IMR-90 (cell line): ENCODE measurements around the gene CEP41. TPM values are rescaled to one million over a fixed set of nuclear protein-coding genes. Genes with fewer than 3 reads are reported as not detected.

Experiments used
- ATAC-seq: fragments of 200-7000 bp; cut with Tn5 transposase; 2 replicates; pipeline ENCODE4 v1.9.1; 2020; ENCODE audit warnings: low read depth, mild to moderate bottlenecking, moderate library complexity
- BruUV-seq: library from RNA; stranded (reverse); fragments of 400-500 nt; replicated peaks from 2 replicates; lab custom pipeline; 2021; lab: Mats Ljungman, UMichigan
- CTCF ChIA-PET: fragments of 300-600 bp; formaldehyde crosslinking; extraction: SDS; loops from one replicate; lab custom pipeline; 2021; ENCODE audit warnings: antibody characterized with exemption; lab: Yijun Ruan, JAX
- POLR2A ChIA-PET: fragments of 300-600 bp; sonication (Branson Sonifier 250); formaldehyde crosslinking; loops from one replicate; lab custom pipeline; 2022; ENCODE audit warnings: antibody characterized with exemption; ENCODE audit not compliant: unreplicated experiment; lab: Charles Lee
- DNase-seq: peaks from one replicate; pipeline ENCODE4 v3.0.0; 2013
- H2AFZ ChIP-seq: replicated peaks from 2 replicates; pipeline ENCODE3; 2013; ENCODE audit warnings: low read length, mild to moderate bottlenecking; ENCODE audit not compliant: poor library complexity
- H2AK5ac ChIP-seq: 2 replicates; pipeline ENCODE4 v1.6.1; 2013; ENCODE audit warnings: low read depth, low read length, inconsistent platforms
- H2AK9ac ChIP-seq: replicated peaks from 2 replicates; pipeline ENCODE3; 2013; ENCODE audit warnings: mild to moderate bottlenecking, low read depth, low read length, moderate library complexity; ENCODE audit not compliant: poor library complexity
- H2BK120ac ChIP-seq: 2 replicates; pipeline ENCODE4 v1.6.1; 2013; ENCODE audit warnings: low read depth, low read length, inconsistent platforms
- H2BK15ac ChIP-seq: 3 replicates; pipeline ENCODE4 v1.6.1; 2013; ENCODE audit warnings: low read depth, low read length, inconsistent platforms
- H2BK20ac ChIP-seq: 2 replicates; pipeline ENCODE4 v1.6.1; 2013; ENCODE audit warnings: low read depth, mild to moderate bottlenecking, inconsistent platforms, low read length, moderate library complexity
- H2BK5ac ChIP-seq: 2 replicates; pipeline ENCODE4 v1.6.1; 2013; ENCODE audit warnings: mild to moderate bottlenecking, low read depth, low read length, inconsistent platforms; ENCODE audit not compliant: poor library complexity, severe bottlenecking
- H3K14ac ChIP-seq: replicated peaks from 2 replicates; pipeline ENCODE4 v1.6.1; 2013; ENCODE audit warnings: low read depth, low read length, inconsistent platforms
- H3K18ac ChIP-seq: 2 replicates; pipeline ENCODE4 v1.6.1; 2013; ENCODE audit warnings: low read depth, low read length, control low read depth
- H3K23ac ChIP-seq: 2 replicates; pipeline ENCODE4 v1.6.1; 2013; ENCODE audit warnings: low read depth, low read length, inconsistent platforms
- H3K27ac ChIP-seq: 2 replicates; pipeline ENCODE4 v1.5.1; 2013; ENCODE audit warnings: mild to moderate bottlenecking, control low read depth, low read length; ENCODE audit not compliant: insufficient read depth
- H3K27me3 ChIP-seq: 2 replicates; pipeline ENCODE4 v1.6.1; 2013; ENCODE audit warnings: low read length; ENCODE audit not compliant: control insufficient read depth, insufficient read depth
- H3K36me3 ChIP-seq: 2 replicates; pipeline ENCODE4 v1.6.1; 2013; ENCODE audit warnings: low read length, mixed read lengths; ENCODE audit not compliant: control insufficient read depth, insufficient read depth
- H3K4ac ChIP-seq: 2 replicates; pipeline ENCODE4 v1.6.1; 2013; ENCODE audit warnings: low read depth, low read length, inconsistent platforms
- H3K4me1 ChIP-seq: 2 replicates; pipeline ENCODE4 v1.6.1; 2013; ENCODE audit warnings: low read length, mixed read lengths; ENCODE audit not compliant: control insufficient read depth, insufficient read depth
- H3K4me2 ChIP-seq: 2 replicates; pipeline ENCODE4 v1.6.1; 2013; ENCODE audit warnings: low read depth, mild to moderate bottlenecking, control low read depth, low read length, moderate library complexity
- H3K4me3 ChIP-seq: 2 replicates; pipeline ENCODE4 v1.5.1; 2013; ENCODE audit warnings: low read depth, mild to moderate bottlenecking, control low read depth, low read length, moderate library complexity; ENCODE audit not compliant: insufficient read depth
- H3K56ac ChIP-seq: 2 replicates; pipeline ENCODE4 v1.6.1; 2013; ENCODE audit warnings: low read length, inconsistent platforms; ENCODE audit not compliant: insufficient read depth; ENCODE audit errors: extremely low read depth
- H3K79me1 ChIP-seq, 2 experiments: 2 replicates each; pipeline ENCODE4 v1.6.1; 2013; ENCODE audit warnings: low read length in 2 of 2, inconsistent platforms in 1 of 2, low read depth in 1 of 2
- H3K9ac ChIP-seq: 2 replicates; pipeline ENCODE4 v1.6.1; 2013; ENCODE audit warnings: low read depth, low read length, control low read depth
- H3K9me1 ChIP-seq: 2 replicates; pipeline ENCODE4 v1.6.1; 2013; ENCODE audit warnings: low read length, inconsistent platforms; ENCODE audit not compliant: insufficient read depth
- H3K9me3 ChIP-seq: 2 replicates; pipeline ENCODE4 v1.6.1; 2013; ENCODE audit warnings: low read length; ENCODE audit not compliant: control insufficient read depth, insufficient read depth
- H4K20me1 ChIP-seq: 2 replicates; pipeline ENCODE4 v1.6.1; 2013; ENCODE audit warnings: low read length, inconsistent platforms; ENCODE audit not compliant: insufficient read depth
- H4K5ac ChIP-seq: 2 replicates; pipeline ENCODE4 v1.6.1; 2013; ENCODE audit warnings: mild to moderate bottlenecking, low read depth, low read length, control low read depth
- H4K8ac ChIP-seq, 2 experiments: 2 replicates each; pipeline ENCODE4 v1.6.1; 2013; ENCODE audit warnings: low read depth in 2 of 2, low read length in 2 of 2, control low read depth in 1 of 2, inconsistent platforms in 1 of 2
- H4K91ac ChIP-seq: 2 replicates; pipeline ENCODE4 v1.6.1; 2013; ENCODE audit warnings: low read depth, low read length, inconsistent platforms; ENCODE audit not compliant: insufficient read depth
- BHLHE40 ChIP-seq: fragments of 150-350 bp; IDR thresholded peaks from 2 replicates; pipeline ENCODE4 v1.6.1; 2016; ENCODE audit warnings: mild to moderate bottlenecking, low read depth, low read length
- CEBPB ChIP-seq: IDR thresholded peaks from 2 replicates; pipeline ENCODE4 v1.6.1; 2012; ENCODE audit warnings: low read depth, low read length, improper control_type of control experiment
- CHD1 ChIP-seq: IDR thresholded peaks from 2 replicates; pipeline ENCODE4 v1.6.1; 2012; ENCODE audit warnings: low read depth, low read length, improper control_type of control experiment
- FOS ChIP-seq: fragments of 150-350 bp; IDR thresholded peaks from 2 replicates; pipeline ENCODE4 v1.6.1; 2016; ENCODE audit warnings: low read depth, low read length
- MAFK ChIP-seq: IDR thresholded peaks from 2 replicates; pipeline ENCODE4 v1.6.1; 2012; ENCODE audit warnings: low read depth, low read length, improper control_type of control experiment
- MAZ ChIP-seq: IDR thresholded peaks from 2 replicates; pipeline ENCODE4 v1.6.1; 2012; ENCODE audit warnings: low read depth, mild to moderate bottlenecking, low read length, improper control_type of control experiment, moderate library complexity, borderline replicate concordance
- MXI1 ChIP-seq: IDR thresholded peaks from 2 replicates; pipeline ENCODE4 v1.6.1; 2012; ENCODE audit warnings: low read depth, mild to moderate bottlenecking, low read length, moderate library complexity, borderline replicate concordance
- NFE2L2 ChIP-seq: fragments of 150-350 bp; IDR thresholded peaks from 2 replicates; pipeline ENCODE4 v1.6.1; 2016; ENCODE audit warnings: low read depth, mild to moderate bottlenecking, low read length
- POLR2A ChIP-seq: IDR thresholded peaks from 2 replicates; pipeline ENCODE4 v1.6.1; 2012; ENCODE audit warnings: mild to moderate bottlenecking, low read depth, low read length
- RCOR1 ChIP-seq: IDR thresholded peaks from 2 replicates; pipeline ENCODE4 v1.6.1; 2012; ENCODE audit warnings: mild to moderate bottlenecking, low read length, improper control_type of control experiment; ENCODE audit not compliant: insufficient replicate concordance
- RFX5 ChIP-seq: IDR thresholded peaks from 2 replicates; pipeline ENCODE4 v1.8.0; 2012; ENCODE audit warnings: low read depth, mild to moderate bottlenecking, low read length, moderate library complexity
- SMC3 ChIP-seq: fragments of 150-350 bp; IDR thresholded peaks from 2 replicates; pipeline ENCODE4 v1.6.1; 2016; ENCODE audit warnings: low read depth, mild to moderate bottlenecking, antibody characterized with exemption, low read length, moderate library complexity
- WGBS, 2 experiments: methylation state at CpG; one replicate each; pipeline versions ENCODE4 v1.1.5 to v1.1.7; 2013; ENCODE audit warnings: missing lambda C conversion rate in 2 of 2; ENCODE audit not compliant: insufficient read length in 1 of 2; ENCODE audit errors: extremely low coverage in 2 of 2; 5-methylcytosine and 5-hydroxymethylcytosine counted together
- dilution Hi-C: fragments of 300-500 bp; cut with HindIII; formaldehyde crosslinking; loops from one replicate; pipeline ENCODE4 v1.14.3; 2018; ENCODE audit warnings: low sequenced_read_pairs; ENCODE audit not compliant: unreplicated experiment
- in situ Hi-C: fragments of 300-500 bp; cut with MboI; formaldehyde crosslinking; loops from 3 replicates; pipeline ENCODE4 v1.14.3; 2019; ENCODE audit warnings: low sequenced_read_pairs, inconsistent platforms, mixed read lengths
- intact Hi-C: fragments of 100-400 bp; cut with micrococcal nuclease; formaldehyde crosslinking; loops from 2 replicates; pipeline ENCODE4 v1.10.0; 2022
- polyA plus RNA-seq, 3 experiments: library from polyadenylated mRNA; depleted of rRNA; stranded (reverse); fragments of >200 nt; gene quantifications; 2 replicates each; pipeline ENCODE4 v1.2.3, GENCODE V29; 2012; ENCODE audit warnings: low replicate concordance in 1 of 3
- total RNA-seq: library from RNA; depleted of rRNA; stranded (reverse); fragments of >200 nt; gene quantifications from 2 replicates; pipeline ENCODE4 v1.2.3, GENCODE V29; 2012
- TF ChIP-seq, protein P1 (sequence below): conservative IDR thresholded peaks from 2 replicates; pipeline ENCODE4 v1.5.1; 2012; ENCODE audit warnings: mild to moderate bottlenecking, low read depth, low read length, improper control_type of control experiment
- TF ChIP-seq, protein P2 (sequence below): fragments of 150-350 bp; IDR thresholded peaks from 2 replicates; pipeline ENCODE4 v1.6.1; 2016; ENCODE audit warnings: low read depth, mild to moderate bottlenecking, low read length, moderate library complexity, borderline replicate concordance
- TF ChIP-seq, protein P3 (sequence below): fragments of 150-350 bp; IDR thresholded peaks from 2 replicates; pipeline ENCODE4 v1.6.1; 2017; ENCODE audit warnings: mild to moderate bottlenecking, antibody characterized with exemption, low read length, low read depth

Gene CEP41
- total and polyA plus RNA-seq, 2 of the 4 experiments (the other 2 are of a cell fraction) = 12.2 to 21.9 TPM

- no peak overlapping the region for H2BK15ac ChIP-seq
- no peak overlapping the region for H3K4me3 ChIP-seq
- H3K36me3 ChIP-seq = no peaks in the 10 kb centered on the region
- no peak overlapping the region for H3K4me2 ChIP-seq
- H3K4me1 ChIP-seq = peaks cover 2% of the 10 kb centered on the region; the same call in 1 of the 2 replicates
- H4K5ac ChIP-seq = no peak overlapping the region
- H2AFZ ChIP-seq = no peak overlapping the region
- no peak overlapping the region for H3K4ac ChIP-seq
- no peak overlapping the region for H3K27ac ChIP-seq
- H3K27me3 ChIP-seq = no peaks in the 10 kb centered on the region
- H2BK120ac ChIP-seq = no peak overlapping the region
- no peaks in the 10 kb centered on the region for H4K20me1 ChIP-seq
- H3K14ac ChIP-seq = no peak overlapping the region
- dilution Hi-C loops (no loop called here), in situ Hi-C loops (no loop called here), intact Hi-C loops (no loop called here)
- no peak overlapping the region for H3K56ac ChIP-seq
- no peak overlapping the region for H2BK20ac ChIP-seq
- no peak overlapping the region for H3K23ac ChIP-seq
- peaks cover 9% of the 10 kb centered on the region for H3K9me1 ChIP-seq
- no CpG with 5 or more reads among the region's 4 CpGs for WGBS, 2 experiments
- H4K8ac ChIP-seq = no peak overlapping the region
- BruUV-seq = no TSS peak
- H3K9ac ChIP-seq = no peak overlapping the region
- no peak overlapping the region; the same call in 1 of the 2 replicates for H3K18ac ChIP-seq
- no peak overlapping the region for H2AK5ac ChIP-seq
- H2AK9ac ChIP-seq = no peak overlapping the region
- peak; percentile 32; the same call in 1 of the 2 replicates for ATAC-seq
- ChIA-PET CTCF (no interaction called here), POLR2A (no interaction called here)
- H4K91ac ChIP-seq = no peak overlapping the region
- TF ChIP-seq RFX5 = no peak
- no peak for TF ChIP-seq RCOR1
- TF ChIP-seq NFE2L2 = no peak
- no peak for TF ChIP-seq CEBPB
- TF ChIP-seq, protein P1, sequence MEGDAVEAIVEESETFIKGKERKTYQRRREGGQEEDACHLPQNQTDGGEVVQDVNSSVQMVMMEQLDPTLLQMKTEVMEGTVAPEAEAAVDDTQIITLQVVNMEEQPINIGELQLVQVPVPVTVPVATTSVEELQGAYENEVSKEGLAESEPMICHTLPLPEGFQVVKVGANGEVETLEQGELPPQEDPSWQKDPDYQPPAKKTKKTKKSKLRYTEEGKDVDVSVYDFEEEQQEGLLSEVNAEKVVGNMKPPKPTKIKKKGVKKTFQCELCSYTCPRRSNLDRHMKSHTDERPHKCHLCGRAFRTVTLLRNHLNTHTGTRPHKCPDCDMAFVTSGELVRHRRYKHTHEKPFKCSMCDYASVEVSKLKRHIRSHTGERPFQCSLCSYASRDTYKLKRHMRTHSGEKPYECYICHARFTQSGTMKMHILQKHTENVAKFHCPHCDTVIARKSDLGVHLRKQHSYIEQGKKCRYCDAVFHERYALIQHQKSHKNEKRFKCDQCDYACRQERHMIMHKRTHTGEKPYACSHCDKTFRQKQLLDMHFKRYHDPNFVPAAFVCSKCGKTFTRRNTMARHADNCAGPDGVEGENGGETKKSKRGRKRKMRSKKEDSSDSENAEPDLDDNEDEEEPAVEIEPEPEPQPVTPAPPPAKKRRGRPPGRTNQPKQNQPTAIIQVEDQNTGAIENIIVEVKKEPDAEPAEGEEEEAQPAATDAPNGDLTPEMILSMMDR = no peak
- no peak for TF ChIP-seq SMC3
- TF ChIP-seq CHD1 = no peak
- TF ChIP-seq MAFK = no peak
- TF ChIP-seq, protein P2, sequence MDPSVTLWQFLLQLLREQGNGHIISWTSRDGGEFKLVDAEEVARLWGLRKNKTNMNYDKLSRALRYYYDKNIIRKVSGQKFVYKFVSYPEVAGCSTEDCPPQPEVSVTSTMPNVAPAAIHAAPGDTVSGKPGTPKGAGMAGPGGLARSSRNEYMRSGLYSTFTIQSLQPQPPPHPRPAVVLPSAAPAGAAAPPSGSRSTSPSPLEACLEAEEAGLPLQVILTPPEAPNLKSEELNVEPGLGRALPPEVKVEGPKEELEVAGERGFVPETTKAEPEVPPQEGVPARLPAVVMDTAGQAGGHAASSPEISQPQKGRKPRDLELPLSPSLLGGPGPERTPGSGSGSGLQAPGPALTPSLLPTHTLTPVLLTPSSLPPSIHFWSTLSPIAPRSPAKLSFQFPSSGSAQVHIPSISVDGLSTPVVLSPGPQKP = no peak
- TF ChIP-seq MAZ = no peak
- no peak for TF ChIP-seq FOS
- no peak for TF ChIP-seq MXI1
- no peak for TF ChIP-seq BHLHE40
- TF ChIP-seq, protein P3, sequence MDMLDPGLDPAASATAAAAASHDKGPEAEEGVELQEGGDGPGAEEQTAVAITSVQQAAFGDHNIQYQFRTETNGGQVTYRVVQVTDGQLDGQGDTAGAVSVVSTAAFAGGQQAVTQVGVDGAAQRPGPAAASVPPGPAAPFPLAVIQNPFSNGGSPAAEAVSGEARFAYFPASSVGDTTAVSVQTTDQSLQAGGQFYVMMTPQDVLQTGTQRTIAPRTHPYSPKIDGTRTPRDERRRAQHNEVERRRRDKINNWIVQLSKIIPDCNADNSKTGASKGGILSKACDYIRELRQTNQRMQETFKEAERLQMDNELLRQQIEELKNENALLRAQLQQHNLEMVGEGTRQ = no peak
- no peak for TF ChIP-seq POLR2A
- peaks cover 5 to 18% of the 10 kb centered on the region in 2 experiments; a peak in 3 of 4 replicates for H3K79me1 ChIP-seq
- peak; percentile 28 for DNase-seq
- H3K9me3 ChIP-seq = no peaks in the 10 kb centered on the region
- H2BK5ac ChIP-seq = no peak overlapping the region
Measured at GRCh38 chr7:130420943-130421578, 19.8 kb downstream of the CEP41 start.
